HCT116 (cell line): ENCODE data around the gene UFD1. TPM values are rescaled to one million over a fixed set of nuclear protein-coding genes. Genes with fewer than 3 reads are reported as not detected.

Experiments
- ATAC-seq: fragments of 200-7000 bp; cut with Tn5 transposase; 2 replicates; pipeline ENCODE4 v1.9.1; 2020; ENCODE audit warnings: mild to moderate bottlenecking, moderate library complexity
- BruUV-seq: library from RNA; stranded (reverse); fragments of 400-500 nt; replicated peaks from 2 replicates; lab custom pipeline; 2021; lab: Mats Ljungman, UMichigan
- CTCF ChIA-PET: fragments of 300-600 bp; sonication (Branson Sonifier 250); formaldehyde crosslinking; loops from one replicate; lab custom pipeline; 2021; ENCODE audit warnings: antibody characterized with exemption; lab: Charles Lee
- POLR2A ChIA-PET: fragments of 300-600, 350-600 bp; sonication (Branson Sonifier 250); formaldehyde crosslinking; loops from one replicate; lab custom pipeline; 2021; ENCODE audit warnings: antibody characterized with exemption; lab: Charles Lee
- RAD21 ChIA-PET, 2 experiments: fragments of 300-600 bp; sonication (Branson Sonifier 250); formaldehyde crosslinking; loops; one replicate each; lab custom pipeline; 2023; ENCODE audit warnings: low total read pairs in 2 of 2; ENCODE audit not compliant: uncharacterized antibody in 2 of 2, unreplicated experiment in 2 of 2, low non-redundant PET in 1 of 2; lab: Charles Lee
- DNase-seq: peaks from one replicate; pipeline ENCODE4 v3.0.0-alpha.2; 2010; ENCODE audit warnings: low read depth, low spot score
- H2AFZ ChIP-seq: fragments of 200-600 bp; shearing (Covaris generic), sonication (generic); 2 replicates; pipeline ENCODE4 v1.6.1; 2017; ENCODE audit warnings: low read depth, mixed run types, mixed read lengths, antibody characterized with exemption, low read length; ENCODE audit not compliant: poor library complexity, severe bottlenecking
- H3K27ac ChIP-seq: 2 replicates; pipeline ENCODE4 v1.5.1; 2012; ENCODE audit warnings: low read depth, low read length
- H3K27me3 ChIP-seq: fragments of 200-600 bp; sonication (generic); 2 replicates; pipeline ENCODE4 v1.6.1; 2016; ENCODE audit warnings: mixed run types, low read length, mixed read lengths; ENCODE audit not compliant: insufficient read depth
- H3K36me3 ChIP-seq, 2 experiments: fragments of 200-500 bp in 1 of 2; fragments of 200-600 bp in 1 of 2; sonication (Bioruptor generic) in 1 of 2; sonication (generic) in 1 of 2; 2 replicates each; pipeline versions ENCODE4 v1.5.1 to v1.6.1; 2014 to 2016; ENCODE audit warnings: low read length in 2 of 2, inconsistent platforms in 1 of 2, mixed read lengths in 1 of 2, mixed run types in 1 of 2; ENCODE audit not compliant: insufficient read depth in 2 of 2, control insufficient read depth in 1 of 2
- H3K4me1 ChIP-seq, 2 experiments: fragments of 200-600 bp in 1 of 2; sonication (generic) in 1 of 2; 2 replicates each; pipeline versions ENCODE4 v1.5.1 to v1.6.1; 2012 to 2017; ENCODE audit warnings: low read length in 2 of 2, inconsistent platforms in 1 of 2, mild to moderate bottlenecking in 1 of 2, mixed read lengths in 1 of 2, mixed run types in 1 of 2, moderate library complexity in 1 of 2; ENCODE audit not compliant: insufficient read depth in 2 of 2, control insufficient read depth in 1 of 2
- H3K4me2 ChIP-seq: fragments of 200-600 bp; sonication (generic); 2 replicates; pipeline ENCODE4 v1.6.1; 2017; ENCODE audit warnings: mixed run types, low read length, mixed read lengths
- H3K4me3 ChIP-seq, 2 experiments: fragments of 200-600 bp in 1 of 2; sonication (generic) in 1 of 2; replicated peaks in 1 of 2; 2 replicates each; pipeline ENCODE4 v1.5.1; 2011 to 2016; ENCODE audit warnings: low read length in 2 of 2, control low read depth in 1 of 2, low read depth in 1 of 2, mild to moderate bottlenecking in 1 of 2, mixed read lengths in 1 of 2, mixed run types in 1 of 2
- H3K79me2 ChIP-seq: fragments of 200-600 bp; sonication (generic); 2 replicates; pipeline ENCODE4 v1.6.1; 2017; ENCODE audit warnings: mild to moderate bottlenecking, mixed run types, low read length, moderate library complexity, mixed read lengths; ENCODE audit not compliant: insufficient read depth
- H3K9ac ChIP-seq: fragments of 200-600 bp; sonication (generic); 2 replicates; pipeline ENCODE4 v1.6.1; 2016; ENCODE audit warnings: low read length, mixed read lengths
- H3K9me2 ChIP-seq: fragments of 200-600 bp; sonication (generic), shearing (Covaris generic); 2 replicates; pipeline ENCODE4 v1.6.1; 2017; ENCODE audit warnings: mixed run types, mild to moderate bottlenecking, moderate library complexity; ENCODE audit not compliant: insufficient read depth
- H3K9me3 ChIP-seq, 2 experiments: fragments of 200-500 bp in 1 of 2; fragments of 200-600 bp in 1 of 2; sonication (Bioruptor generic) in 1 of 2; sonication (generic) in 1 of 2; 2 replicates each; pipeline ENCODE4 v1.6.1; 2014 to 2017; ENCODE audit warnings: low read length in 2 of 2, mixed read lengths in 2 of 2, inconsistent platforms in 1 of 2, low read depth in 1 of 2, mild to moderate bottlenecking in 1 of 2, mixed run types in 1 of 2, moderate library complexity in 1 of 2; ENCODE audit not compliant: control insufficient read depth in 1 of 2, insufficient read depth in 1 of 2
- H4K20me1 ChIP-seq: fragments of 200-600 bp; sonication (generic), shearing (Covaris generic); 2 replicates; pipeline ENCODE4 v1.6.1; 2017; ENCODE audit warnings: mixed run types, mild to moderate bottlenecking, moderate library complexity; ENCODE audit not compliant: insufficient read depth
- CBX3 ChIP-seq: IDR thresholded peaks from 2 replicates; pipeline ENCODE4 v1.6.1; 2012; ENCODE audit warnings: low read depth
- ELF1 ChIP-seq: IDR thresholded peaks from 2 replicates; pipeline ENCODE4 v1.6.1; 2012; ENCODE audit warnings: low read depth, borderline replicate concordance
- FOSL1 ChIP-seq: IDR thresholded peaks from 2 replicates; pipeline ENCODE4 v1.6.1; 2012; ENCODE audit warnings: low read depth
- JUND ChIP-seq: IDR thresholded peaks from 2 replicates; pipeline ENCODE4 v1.6.1; 2012
- POLR2A ChIP-seq: IDR thresholded peaks from 2 replicates; pipeline ENCODE4 v1.7.0; 2011; ENCODE audit warnings: borderline replicate concordance; ENCODE audit not compliant: insufficient read depth, insufficient read length; ENCODE audit errors: extremely low read depth
- POLR2AphosphoS5 ChIP-seq: IDR thresholded peaks from 2 replicates; pipeline ENCODE4 v1.6.1; 2011; ENCODE audit warnings: mild to moderate bottlenecking, low read depth, low read length, moderate library complexity
- RAD21 ChIP-seq: IDR thresholded peaks from 2 replicates; pipeline ENCODE4 v1.6.1; 2012; ENCODE audit warnings: low read depth, mild to moderate bottlenecking
- SIN3A ChIP-seq: IDR thresholded peaks from 2 replicates; pipeline ENCODE4 v1.6.1; 2012; ENCODE audit warnings: low read depth
- SRF ChIP-seq: IDR thresholded peaks from 2 replicates; pipeline ENCODE4 v1.6.1; 2012; ENCODE audit warnings: low read depth
- TCF7L2 ChIP-seq: IDR thresholded peaks from 2 replicates; pipeline ENCODE4 v1.7.0; 2011; ENCODE audit warnings: borderline replicate concordance, inconsistent platforms; ENCODE audit not compliant: insufficient read depth, insufficient read length; ENCODE audit errors: extremely low read depth
- ZBTB33 ChIP-seq: IDR thresholded peaks from 2 replicates; pipeline ENCODE4 v1.6.1; 2011; ENCODE audit warnings: mild to moderate bottlenecking, low read length, moderate library complexity; ENCODE audit not compliant: insufficient replicate concordance; ENCODE audit errors: extremely low read depth
- intact Hi-C: fragments of 100-400 bp; cut with micrococcal nuclease; formaldehyde crosslinking; loops from 2 replicates; pipeline ENCODE4 v1.10.0; 2022
- total RNA-seq: library from RNA; stranded (reverse); gene quantifications from one replicate; pipeline ENCODE4 v1.2.1, GENCODE V29; 2021; ENCODE audit not compliant: unreplicated experiment
- TF ChIP-seq, protein P1 (sequence below): IDR thresholded peaks from 2 replicates; pipeline ENCODE4 v1.6.1; 2012; ENCODE audit warnings: low read depth
- TF ChIP-seq, protein P2 (sequence below): IDR thresholded peaks from 2 replicates; pipeline ENCODE4 v1.6.1; 2012

Gene UFD1
- total RNA-seq, 1 experiment from 2014 or later = 97.5 TPM

- CTCF ChIA-PET = no interaction called here
- intact Hi-C loops = no loop called here
These were observed 27.4 kb downstream of the UFD1 start for GRCh38 chr22:19451570-19451969.

More at GRCh38 chr22:19451570-19451969, 27.4 kb downstream of the UFD1 start:
- ATAC-seq = no peak
- Histone ChIP-seq H3K36me3 (peaks cover 35 to 48% of the 10 kb centered on the region in 2 experiments), H4K20me1 (no peaks in the 10 kb centered on the region), H3K4me1 (peaks cover 9 to 11% of the 10 kb centered on the region in 2 experiments), H3K27ac (no peak overlapping the region), H3K9ac (no peak overlapping the region), H3K4me3 (no peak overlapping the region), H3K27me3 (no peaks in the 10 kb centered on the region), H3K9me2 (no peaks in the 10 kb centered on the region), H3K4me2 (no peak overlapping the region), H2AFZ (no peak overlapping the region), H3K9me3 (no peaks in the 10 kb centered on the region), H3K79me2 (peaks cover 9% of the 10 kb centered on the region)
- BruUV-seq = no TSS peak
- TF ChIP-seq, protein P1, sequence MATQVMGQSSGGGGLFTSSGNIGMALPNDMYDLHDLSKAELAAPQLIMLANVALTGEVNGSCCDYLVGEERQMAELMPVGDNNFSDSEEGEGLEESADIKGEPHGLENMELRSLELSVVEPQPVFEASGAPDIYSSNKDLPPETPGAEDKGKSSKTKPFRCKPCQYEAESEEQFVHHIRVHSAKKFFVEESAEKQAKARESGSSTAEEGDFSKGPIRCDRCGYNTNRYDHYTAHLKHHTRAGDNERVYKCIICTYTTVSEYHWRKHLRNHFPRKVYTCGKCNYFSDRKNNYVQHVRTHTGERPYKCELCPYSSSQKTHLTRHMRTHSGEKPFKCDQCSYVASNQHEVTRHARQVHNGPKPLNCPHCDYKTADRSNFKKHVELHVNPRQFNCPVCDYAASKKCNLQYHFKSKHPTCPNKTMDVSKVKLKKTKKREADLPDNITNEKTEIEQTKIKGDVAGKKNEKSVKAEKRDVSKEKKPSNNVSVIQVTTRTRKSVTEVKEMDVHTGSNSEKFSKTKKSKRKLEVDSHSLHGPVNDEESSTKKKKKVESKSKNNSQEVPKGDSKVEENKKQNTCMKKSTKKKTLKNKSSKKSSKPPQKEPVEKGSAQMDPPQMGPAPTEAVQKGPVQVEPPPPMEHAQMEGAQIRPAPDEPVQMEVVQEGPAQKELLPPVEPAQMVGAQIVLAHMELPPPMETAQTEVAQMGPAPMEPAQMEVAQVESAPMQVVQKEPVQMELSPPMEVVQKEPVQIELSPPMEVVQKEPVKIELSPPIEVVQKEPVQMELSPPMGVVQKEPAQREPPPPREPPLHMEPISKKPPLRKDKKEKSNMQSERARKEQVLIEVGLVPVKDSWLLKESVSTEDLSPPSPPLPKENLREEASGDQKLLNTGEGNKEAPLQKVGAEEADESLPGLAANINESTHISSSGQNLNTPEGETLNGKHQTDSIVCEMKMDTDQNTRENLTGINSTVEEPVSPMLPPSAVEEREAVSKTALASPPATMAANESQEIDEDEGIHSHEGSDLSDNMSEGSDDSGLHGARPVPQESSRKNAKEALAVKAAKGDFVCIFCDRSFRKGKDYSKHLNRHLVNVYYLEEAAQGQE = no peak
- TF ChIP-seq FOSL1 (no peak), SIN3A (no peak), RAD21 (no peak), POLR2AphosphoS5 (no peak), ELF1 (no peak), JUND (no peak), ZBTB33 (no peak), SRF (no peak), CBX3 (no peak), TCF7L2 (no peak), POLR2A (no peak)
- TF ChIP-seq, protein P2, sequence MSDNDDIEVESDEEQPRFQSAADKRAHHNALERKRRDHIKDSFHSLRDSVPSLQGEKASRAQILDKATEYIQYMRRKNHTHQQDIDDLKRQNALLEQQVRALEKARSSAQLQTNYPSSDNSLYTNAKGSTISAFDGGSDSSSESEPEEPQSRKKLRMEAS = no peak
- POLR2A ChIA-PET = no interaction called here
- RAD21 ChIA-PET = no interaction called here
- no peak for DNase-seq
